Gastroesophageal sphincter (tissue), 4 donors: Measurements from ENCODE around the gene HIGD1A. TPM values are rescaled to one million over a fixed set of nuclear protein-coding genes. Genes with fewer than 3 reads are reported as not detected.
A peak's percentile ranks its signal among the peaks of the same experiment; 100 is the strongest.

ENCODE experiments used
- ATAC-seq: fragments of 150-250 bp; one replicate; pipeline ENCODE4 v1.9.1; 2016; ENCODE audit warnings: mild to moderate bottlenecking, moderate library complexity
- H3K27ac ChIP-seq, 4 donors: fragments of 200-600 bp; sonication (generic) in 3 of 4; 1 replicate in 3 of 4; 2 replicates in 1 of 4; pipeline ENCODE4 v1.5.1; 2016 to 2019
- H3K27me3 ChIP-seq: fragments of 200-600 bp; sonication (generic); one replicate; pipeline ENCODE4 v1.5.1; 2019
- H3K36me3 ChIP-seq, 2 donors: fragments of 200-600 bp; sonication (generic); one replicate each; pipeline ENCODE4 v1.5.1; 2019; ENCODE audit warnings: control low read depth in 1 of 2
- H3K4me1 ChIP-seq, 3 donors: fragments of 200-600 bp; sonication (generic); 1 replicate in 2 of 3; 2 replicates in 1 of 3; pipeline ENCODE4 v1.5.1; 2016 to 2019; ENCODE audit warnings: control low read depth in 2 of 3
- H3K4me3 ChIP-seq, 2 donors: fragments of 200-600 bp; sonication (generic); one replicate each; pipeline ENCODE4 v1.5.1; 2019; ENCODE audit warnings: mild to moderate bottlenecking in 1 of 2, moderate library complexity in 1 of 2
- H3K9me3 ChIP-seq, 3 donors: fragments of 200-600 bp; sonication (generic); one replicate each; pipeline ENCODE4 v1.5.1; 2017 to 2019; ENCODE audit warnings: control low read depth in 2 of 3
- EP300 ChIP-seq: sonication (generic); formaldehyde crosslinking; IDR thresholded peaks from one replicate; pipeline ENCODE4 v1.6.1; 2017; ENCODE audit warnings: antibody characterized with exemption, mild to moderate bottlenecking
- POLR2A ChIP-seq, 2 donors: fragments of 450-650 bp; IDR thresholded peaks; one replicate each; pipeline ENCODE4 v1.6.1; 2017; ENCODE audit warnings: antibody characterized with exemption in 2 of 2, mild to moderate bottlenecking in 2 of 2, moderate library complexity in 1 of 2
- POLR2AphosphoS5 ChIP-seq: sonication (generic); formaldehyde crosslinking; IDR thresholded peaks from one replicate; pipeline ENCODE4 v1.6.1; 2017; ENCODE audit warnings: antibody characterized with exemption
- WGBS, 2 donors: methylation state at CpG; one replicate each; pipeline ENCODE4 v1.1.5; 2018; ENCODE audit warnings: low coverage in 1 of 2; 5-methylcytosine and 5-hydroxymethylcytosine counted together
- total RNA-seq, 4 donors: library from RNA; depleted of rRNA; stranded (reverse); fragments of >200 nt; gene quantifications; one replicate each; pipeline ENCODE4 v1.1.0, GENCODE V29; 2016
- TF ChIP-seq, protein P1 (sequence below), 4 experiments: fragments of 200-600 bp in 2 of 4; fragments of 450-650 bp in 2 of 4; sonication (generic) in 1 of 4; IDR thresholded peaks; one replicate each; pipeline ENCODE4 v1.5.1; 2017 to 2019; ENCODE audit warnings: antibody characterized with exemption in 4 of 4, mild to moderate bottlenecking in 2 of 4, moderate library complexity in 2 of 4

The HIGD1A gene
- total RNA-seq, 4 donors from 2014 or later = 173 to 657 (median 393) TPM

DNA sequence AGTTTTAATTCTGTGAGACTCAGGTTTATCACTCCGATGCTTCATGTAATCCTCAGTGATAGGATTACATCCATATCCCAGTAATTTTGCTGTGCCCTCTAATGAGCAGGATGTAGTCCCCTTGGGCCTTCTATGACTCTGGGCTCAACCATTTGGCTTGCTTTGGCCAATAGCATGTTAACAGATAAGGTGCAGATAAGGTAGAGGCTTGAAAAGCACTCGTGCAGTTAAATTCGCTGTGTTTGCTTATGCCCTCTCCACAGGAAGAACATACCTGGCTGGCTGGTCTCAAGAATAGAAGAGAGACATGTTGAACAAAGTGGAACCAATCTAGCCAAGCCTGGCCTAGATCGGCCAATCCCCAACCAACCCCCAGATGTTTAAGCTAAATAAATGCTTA is 51.3 kb downstream of the HIGD1A start:
- Histone ChIP-seq H3K9me3 (no peaks in the 10 kb centered on the region), H3K4me1 (peaks cover 0 to 28% (median 4%) of the 10 kb centered on the region in 3 donors), H3K36me3 (peaks cover 0 to 5% of the 10 kb centered on the region in 2 donors), H3K27ac (no peak overlapping the region), H3K4me3 (no peak overlapping the region), H3K27me3 (no peaks in the 10 kb centered on the region)
- no peak for ATAC-seq
- WGBS, 2 donors = 93 to 100% methylated on average over 4 of the region's 4 CpGs
- TF ChIP-seq POLR2A (IDR thresholded peaks at IDR 0.05) (no peak), EP300 (no peak), POLR2AphosphoS5 (no peak)
- TF ChIP-seq, protein P1, sequence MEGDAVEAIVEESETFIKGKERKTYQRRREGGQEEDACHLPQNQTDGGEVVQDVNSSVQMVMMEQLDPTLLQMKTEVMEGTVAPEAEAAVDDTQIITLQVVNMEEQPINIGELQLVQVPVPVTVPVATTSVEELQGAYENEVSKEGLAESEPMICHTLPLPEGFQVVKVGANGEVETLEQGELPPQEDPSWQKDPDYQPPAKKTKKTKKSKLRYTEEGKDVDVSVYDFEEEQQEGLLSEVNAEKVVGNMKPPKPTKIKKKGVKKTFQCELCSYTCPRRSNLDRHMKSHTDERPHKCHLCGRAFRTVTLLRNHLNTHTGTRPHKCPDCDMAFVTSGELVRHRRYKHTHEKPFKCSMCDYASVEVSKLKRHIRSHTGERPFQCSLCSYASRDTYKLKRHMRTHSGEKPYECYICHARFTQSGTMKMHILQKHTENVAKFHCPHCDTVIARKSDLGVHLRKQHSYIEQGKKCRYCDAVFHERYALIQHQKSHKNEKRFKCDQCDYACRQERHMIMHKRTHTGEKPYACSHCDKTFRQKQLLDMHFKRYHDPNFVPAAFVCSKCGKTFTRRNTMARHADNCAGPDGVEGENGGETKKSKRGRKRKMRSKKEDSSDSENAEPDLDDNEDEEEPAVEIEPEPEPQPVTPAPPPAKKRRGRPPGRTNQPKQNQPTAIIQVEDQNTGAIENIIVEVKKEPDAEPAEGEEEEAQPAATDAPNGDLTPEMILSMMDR (IDR thresholded peaks at IDR 0.05) = no peak

DNA sequence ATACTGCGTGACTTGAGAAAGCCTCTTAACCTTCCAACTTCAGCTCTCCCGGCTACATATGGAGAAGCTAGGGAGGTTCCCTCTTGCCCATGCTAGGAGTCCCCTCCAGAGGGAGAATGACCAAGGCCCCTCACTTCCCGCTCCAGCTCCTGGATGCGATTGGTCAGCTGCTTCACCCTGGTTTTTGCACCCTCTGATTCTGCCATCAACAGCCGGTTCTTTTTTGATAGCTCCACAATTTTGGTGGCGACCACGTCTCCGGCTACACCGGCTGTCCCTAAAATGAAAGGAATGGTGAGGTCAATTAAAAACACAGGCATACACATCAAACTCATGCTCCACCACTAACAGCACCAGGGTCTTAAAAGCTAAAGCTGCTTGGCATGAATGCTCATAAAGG is 51.8 kb downstream of the HIGD1A start:
- Histone ChIP-seq H3K36me3 (peaks cover 0 to 5% of the 10 kb centered on the region in 2 donors), H3K4me3 (no peak overlapping the region), H3K27me3 (no peaks in the 10 kb centered on the region), H3K27ac (no peak overlapping the region), H3K9me3 (no peaks in the 10 kb centered on the region), H3K4me1 (peaks cover 0 to 33% (median 4%) of the 10 kb centered on the region in 3 donors)
- 100% methylated on average over 2 to 5 of the region's 9 CpGs for WGBS, 2 donors
- TF ChIP-seq, protein P1 (IDR thresholded peaks at IDR 0.05) = no peak
- TF ChIP-seq POLR2A (IDR thresholded peaks at IDR 0.05) = no peak
- no peak for TF ChIP-seq POLR2AphosphoS5
- TF ChIP-seq EP300 = no peak
- no peak for ATAC-seq

DNA sequence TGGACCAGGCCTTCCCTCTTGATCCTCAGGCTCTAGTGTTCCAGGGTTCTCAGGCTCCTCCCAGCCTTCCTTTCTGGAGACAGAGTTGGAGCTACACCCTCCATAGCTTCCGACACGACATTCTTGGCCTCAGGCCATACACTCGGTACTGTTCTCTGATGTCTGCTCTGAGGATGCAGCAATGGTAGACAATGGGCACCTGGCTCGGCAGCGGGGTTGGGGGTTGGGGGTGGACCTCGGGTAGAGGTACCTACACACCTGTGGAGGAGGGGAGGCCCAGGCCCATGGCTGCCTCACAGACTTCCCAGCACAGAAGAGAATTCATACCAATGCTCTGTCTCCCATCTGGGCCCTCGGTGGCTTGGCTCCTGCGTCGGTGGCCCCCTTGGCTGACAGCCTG is 52.7 kb downstream of the HIGD1A start:
- Histone ChIP-seq H3K27me3 (no peaks in the 10 kb centered on the region), H3K27ac (no peak overlapping the region), H3K4me3 (no peak overlapping the region), H3K9me3 (no peaks in the 10 kb centered on the region), H3K36me3 (peaks cover 0 to 5% of the 10 kb centered on the region in 2 donors), H3K4me1 (peaks cover 4 to 42% (median 6%) of the 10 kb centered on the region in 3 donors)
- no peak for ATAC-seq
- WGBS, 2 donors = 33 to 100% methylated on average over 1 of the region's 9 CpGs
- TF ChIP-seq POLR2A (IDR thresholded peaks at IDR 0.05) (no peak), POLR2AphosphoS5 (no peak), EP300 (no peak)
- TF ChIP-seq, protein P1 (IDR thresholded peaks at IDR 0.05) = no peak

DNA sequence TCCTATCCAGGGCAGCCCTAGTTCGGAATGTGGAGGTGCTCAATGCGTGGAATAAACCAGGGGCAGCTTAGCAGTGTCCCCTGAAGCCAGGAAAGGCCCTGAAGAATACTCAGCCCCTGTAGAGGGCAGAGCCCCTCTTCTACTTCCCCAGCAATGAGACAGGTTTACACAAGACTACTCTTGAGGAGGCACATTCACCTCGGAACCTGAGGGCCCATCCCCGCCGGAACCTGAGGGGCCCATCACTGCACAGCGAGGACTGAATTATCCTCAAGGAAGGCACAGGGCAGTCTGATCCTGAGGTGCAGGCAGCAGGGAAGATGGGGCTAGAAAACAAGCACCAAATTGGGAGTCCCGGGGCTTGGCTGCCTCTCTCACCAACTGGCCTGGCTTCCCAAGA is 53.5 kb downstream of the HIGD1A start:
- peaks cover 7 to 49% (median 14%) of the 10 kb centered on the region in 3 donors for H3K4me1 ChIP-seq
- H3K27ac ChIP-seq = no peak overlapping the region
- no peaks in the 10 kb centered on the region for H3K9me3 ChIP-seq
- H3K27me3 ChIP-seq = no peaks in the 10 kb centered on the region
- peaks cover 0 to 5% of the 10 kb centered on the region in 2 donors for H3K36me3 ChIP-seq
- ATAC-seq = no peak
- TF ChIP-seq POLR2AphosphoS5 (no peak), POLR2A (IDR thresholded peaks at IDR 0.05) (no peak), EP300 (no peak)
- TF ChIP-seq, protein P1 (IDR thresholded peaks at IDR 0.05) = no peak
- no CpG with 5 or more reads among the region's 7 CpGs for WGBS, 2 donors
- no peak overlapping the region for H3K4me3 ChIP-seq

DNA sequence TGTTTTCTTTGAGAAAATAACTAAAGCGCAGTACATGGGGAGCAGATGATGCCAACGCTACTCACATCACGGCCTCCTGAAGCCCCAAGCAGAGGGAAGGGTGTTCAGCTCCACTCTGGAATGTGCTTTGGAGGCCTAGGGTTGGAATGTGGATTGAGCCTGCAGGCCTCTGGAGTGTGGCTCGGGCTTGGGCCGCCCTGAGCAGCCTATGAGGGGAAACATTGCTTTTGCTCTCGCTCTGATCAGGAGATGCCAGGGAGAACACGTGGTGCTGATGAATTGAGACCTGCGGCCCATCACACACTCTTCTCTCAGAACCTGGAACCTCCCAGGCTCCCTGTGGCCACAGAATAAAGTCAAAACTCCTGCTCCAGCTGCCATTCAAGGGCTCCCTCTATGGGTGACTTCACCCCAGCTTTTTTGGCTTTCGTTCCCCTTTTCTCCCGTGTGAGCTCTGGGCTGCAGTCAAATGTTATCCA is 54.5 kb downstream of the HIGD1A start:
- Histone ChIP-seq H3K4me3 (no peak overlapping the region), H3K27me3 (no peaks in the 10 kb centered on the region), H3K36me3 (peaks cover 0 to 5% of the 10 kb centered on the region in 2 donors), H3K4me1 (peaks cover 16 to 60% (median 16%) of the 10 kb centered on the region in 3 donors), H3K9me3 (no peaks in the 10 kb centered on the region), H3K27ac (peak overlapping the region in 3 of 4 donors; percentile 48 to 83 (median 81))
- WGBS, 2 donors = 17 to 76% methylated on average over 1 to 3 of the region's 10 CpGs
- ATAC-seq = no peak
- TF ChIP-seq, protein P1 (IDR thresholded peaks at IDR 0.05) = peak in 3 of 4 experiments; percentile 34 to 50 (median 39)
- TF ChIP-seq POLR2A (IDR thresholded peaks at IDR 0.05) (no peak), POLR2AphosphoS5 (peak; percentile 13), EP300 (no peak)
